ENCODE data around the gene PCCA. TPM values are rescaled to one million over a fixed set of nuclear protein-coding genes. Genes with fewer than 3 reads are reported as not detected.

The PCCA gene
- total RNA-seq, 1 donor from 2014 or later, result 15.3 TPM

DNA sequence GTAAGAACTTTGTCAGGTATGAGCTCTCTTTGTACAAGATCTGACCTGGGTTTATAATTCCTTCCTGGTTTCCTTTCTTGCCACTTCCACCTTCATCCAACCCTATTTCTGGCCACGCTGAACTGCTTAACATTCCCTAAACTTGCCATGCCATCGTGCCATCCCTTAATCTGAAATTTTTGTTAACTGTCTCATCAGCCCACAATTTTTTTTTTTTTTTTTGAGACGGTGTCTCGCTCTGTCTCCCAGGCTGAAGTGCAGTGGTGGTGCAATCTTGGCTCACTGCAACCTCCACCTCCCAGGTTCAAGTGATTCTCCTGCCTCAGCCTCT, 355.1 kb downstream of the PCCA start:
- Mint-ChIP-seq H3K4me1 (no peaks in the 10 kb centered on the region), H3K36me3 (ENCODE audit: low read depth) (peaks cover 8% of the 10 kb centered on the region), H3K4me3 (no peak overlapping the region), H3K9me3 (no peaks in the 10 kb centered on the region), H3K27me3 (no peaks in the 10 kb centered on the region), H3K27ac (no peak overlapping the region)
- CTCF ChIA-PET, result no interaction called here
- ATAC-seq (ENCODE audit: low read depth), result no peak
- intact Hi-C loops (cut with micrococcal nuclease), result no loop called here
- TF ChIP-seq CTCF (IDR thresholded peaks at IDR 0.05), result no peak
- POLR2A ChIA-PET, result no interaction called here
- DNase-seq, result no peak

DNA sequence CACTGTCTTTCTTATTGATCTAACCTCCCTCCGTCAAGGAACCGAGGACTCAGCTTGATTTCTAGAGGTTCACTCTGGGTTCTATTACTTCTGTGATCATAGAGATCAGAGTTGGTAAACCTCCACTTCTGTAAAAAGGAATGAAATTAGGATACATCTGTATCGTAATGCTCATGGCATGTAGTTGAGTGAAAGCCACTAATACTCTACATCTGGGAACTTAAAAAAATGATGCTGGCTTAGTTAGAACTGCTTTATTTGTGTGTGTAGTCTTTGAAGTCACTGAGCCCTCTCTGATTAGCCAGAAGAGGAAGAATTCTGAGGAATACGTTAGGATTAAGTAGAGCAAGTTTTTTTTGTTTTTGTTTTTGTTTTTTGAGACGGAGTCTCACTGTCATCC, 358.9 kb downstream of the PCCA start:
- POLR2A ChIA-PET, result no interaction called here
- CTCF ChIA-PET, result no interaction called here
- DNase-seq (no peak), ATAC-seq (ENCODE audit: low read depth) (no peak)
- Mint-ChIP-seq H3K36me3 (ENCODE audit: low read depth) (peaks cover 10% of the 10 kb centered on the region), H3K4me3 (no peak overlapping the region), H3K27me3 (no peaks in the 10 kb centered on the region), H3K4me1 (no peaks in the 10 kb centered on the region), H3K27ac (no peak overlapping the region), H3K9me3 (no peaks in the 10 kb centered on the region)
- intact Hi-C loops (cut with micrococcal nuclease), result no loop called here
- no peak for TF ChIP-seq CTCF (IDR thresholded peaks at IDR 0.05)

- Mint-ChIP-seq H3K27ac (no peak overlapping the region), H3K4me1 (no peaks in the 10 kb centered on the region)
Measured at GRCh38 chr13:100451923-100452322, 363.0 kb downstream of the PCCA start.

GRCh38 chr13:100454876-100455275, 366.0 kb downstream of the PCCA start:
- CTCF ChIA-PET, result no interaction called here
- no peak for ATAC-seq (ENCODE audit: low read depth)
- TF ChIP-seq CTCF (IDR thresholded peaks at IDR 0.05), result no peak
- no peaks in the 10 kb centered on the region for H3K27me3 Mint-ChIP-seq
- peaks cover 9% of the 10 kb centered on the region for H3K36me3 Mint-ChIP-seq (ENCODE audit: low read depth)
- no peak for DNase-seq
- H3K4me3 Mint-ChIP-seq, result no peak overlapping the region
- H3K4me1 Mint-ChIP-seq, result no peaks in the 10 kb centered on the region
- intact Hi-C loops (cut with micrococcal nuclease), result no loop called here
- H3K27ac Mint-ChIP-seq, result no peak overlapping the region
- peaks cover 7% of the 10 kb centered on the region for H3K9me3 Mint-ChIP-seq
- POLR2A ChIA-PET, result no interaction called here

More at GRCh38 chr13:100451923-100452322, 363.0 kb downstream of the PCCA start:
- CTCF ChIA-PET, result no interaction called here
- no peak for TF ChIP-seq CTCF (IDR thresholded peaks at IDR 0.05)
- Mint-ChIP-seq H3K4me3 (no peak overlapping the region), H3K36me3 (ENCODE audit: low read depth) (peaks cover 14% of the 10 kb centered on the region), H3K9me3 (peaks cover 4% of the 10 kb centered on the region), H3K27me3 (no peaks in the 10 kb centered on the region)
- POLR2A ChIA-PET, result no interaction called here
- intact Hi-C loops (cut with micrococcal nuclease), result no loop called here
- ATAC-seq (ENCODE audit: low read depth) (no peak), DNase-seq (no peak)

DNA sequence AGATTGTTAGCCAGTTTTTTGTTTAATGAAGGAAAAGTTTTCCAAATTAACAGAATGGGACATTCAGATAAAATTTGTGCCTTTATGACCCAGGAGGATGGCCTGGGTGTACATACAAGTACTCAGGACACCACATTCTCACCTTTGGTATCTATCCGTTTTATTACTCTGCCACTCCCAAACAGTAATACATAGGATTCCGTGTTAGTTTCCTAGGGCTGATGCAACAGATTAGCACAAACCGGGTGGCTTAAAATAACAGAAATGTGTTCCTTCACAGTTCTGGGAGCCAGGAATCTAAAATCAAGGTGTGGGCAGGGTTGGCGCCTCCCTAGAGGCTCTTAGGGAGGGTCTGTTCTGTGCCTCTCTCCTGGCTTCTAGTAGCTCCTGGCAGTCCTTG, 369.8 kb downstream of the PCCA start:
- intact Hi-C loops (cut with micrococcal nuclease), result no loop called here
- CTCF ChIA-PET, result no interaction called here
- Mint-ChIP-seq H3K36me3 (ENCODE audit: low read depth) (peaks cover 9% of the 10 kb centered on the region), H3K27me3 (no peaks in the 10 kb centered on the region), H3K27ac (no peak overlapping the region), H3K4me3 (no peak overlapping the region), H3K4me1 (no peaks in the 10 kb centered on the region), H3K9me3 (peaks cover 8% of the 10 kb centered on the region)
- ATAC-seq (ENCODE audit: low read depth) (no peak), DNase-seq (no peak)
- POLR2A ChIA-PET, result no interaction called here
- TF ChIP-seq CTCF (IDR thresholded peaks at IDR 0.05), result no peak
